ENCODE results near the gene GPHA2.

The GPHA2 gene

GRCh38 chr11:64910451-64911093 is 25.1 kb downstream of the GPHA2 start:
- DNase-seq (ENCODE audit: low read depth): no peak

GRCh38 chr11:64909653-64910343 is 25.9 kb downstream of the GPHA2 start:
- DNase-seq (ENCODE audit: low read depth): no peak

- DNase-seq (ENCODE audit: low read depth): no peak
Measured at GRCh38 chr11:64908766-64909165, 26.9 kb downstream of the GPHA2 start.

- no peak for DNase-seq (ENCODE audit: low read depth)
Measured at GRCh38 chr11:64906314-64906635, 29.4 kb downstream of the GPHA2 start.

GRCh38 chr11:64905516-64906313 is 30.0 kb downstream of the GPHA2 start:
- no peak for DNase-seq (ENCODE audit: low read depth)

- DNase-seq (ENCODE audit: low read depth): no peak
Measured at GRCh38 chr11:64903291-64903833, 32.3 kb downstream of the GPHA2 start.

GRCh38 chr11:64902102-64902900 is 33.4 kb downstream of the GPHA2 start:
- no peak for DNase-seq (ENCODE audit: low read depth)

GRCh38 chr11:64900774-64901173 is 34.9 kb downstream of the GPHA2 start:
- DNase-seq (ENCODE audit: low read depth): no peak

GRCh38 chr11:64900263-64900678 is 35.4 kb downstream of the GPHA2 start:
- no peak for DNase-seq (ENCODE audit: low read depth)

- DNase-seq (ENCODE audit: low read depth): no peak
Measured at GRCh38 chr11:64898541-64898940, 37.2 kb downstream of the GPHA2 start.

- no peak for DNase-seq (ENCODE audit: low read depth)
Measured at GRCh38 chr11:64898076-64898445, 37.6 kb downstream of the GPHA2 start.

- no peak for DNase-seq (ENCODE audit: low read depth)
Measured at GRCh38 chr11:64897381-64898075, 38.2 kb downstream of the GPHA2 start.

GRCh38 chr11:64896448-64897022 is 39.2 kb downstream of the GPHA2 start:
- DNase-seq (ENCODE audit: low read depth): no peak

GRCh38 chr11:64894812-64895452 is 40.8 kb downstream of the GPHA2 start:
- no peak for DNase-seq (ENCODE audit: low read depth)

GRCh38 chr11:64894070-64894811 is 41.5 kb downstream of the GPHA2 start:
- DNase-seq (ENCODE audit: low read depth): peak; percentile 76

- no peak for DNase-seq (ENCODE audit: low read depth)
Measured at GRCh38 chr11:64893194-64894069, 42.3 kb downstream of the GPHA2 start.

- no peak for DNase-seq (ENCODE audit: low read depth)
Measured at GRCh38 chr11:64892838-64893193, 42.9 kb downstream of the GPHA2 start.

GRCh38 chr11:64892411-64892831 is 43.3 kb downstream of the GPHA2 start:
- DNase-seq (ENCODE audit: low read depth): no peak

GRCh38 chr11:64891880-64892279 is 43.8 kb downstream of the GPHA2 start:
- DNase-seq (ENCODE audit: low read depth): no peak

All from stimulated activated CD8-positive, alpha-beta memory T cell treated with anti-CD3 and anti-CD28 coated beads, Interleukin-12 subunit alpha, Interleukin-12 subunit beta, amount 100 ng/mL, for 4 hours (primary cell).